NCI-H345 (cell line): Measurements from ENCODE around the gene FARS2.

Source experiments
- DNase-seq: peaks from one replicate; lab custom pipeline; 2025; lab: John Stamatoyannopoulos, UW

Gene FARS2

DNA sequence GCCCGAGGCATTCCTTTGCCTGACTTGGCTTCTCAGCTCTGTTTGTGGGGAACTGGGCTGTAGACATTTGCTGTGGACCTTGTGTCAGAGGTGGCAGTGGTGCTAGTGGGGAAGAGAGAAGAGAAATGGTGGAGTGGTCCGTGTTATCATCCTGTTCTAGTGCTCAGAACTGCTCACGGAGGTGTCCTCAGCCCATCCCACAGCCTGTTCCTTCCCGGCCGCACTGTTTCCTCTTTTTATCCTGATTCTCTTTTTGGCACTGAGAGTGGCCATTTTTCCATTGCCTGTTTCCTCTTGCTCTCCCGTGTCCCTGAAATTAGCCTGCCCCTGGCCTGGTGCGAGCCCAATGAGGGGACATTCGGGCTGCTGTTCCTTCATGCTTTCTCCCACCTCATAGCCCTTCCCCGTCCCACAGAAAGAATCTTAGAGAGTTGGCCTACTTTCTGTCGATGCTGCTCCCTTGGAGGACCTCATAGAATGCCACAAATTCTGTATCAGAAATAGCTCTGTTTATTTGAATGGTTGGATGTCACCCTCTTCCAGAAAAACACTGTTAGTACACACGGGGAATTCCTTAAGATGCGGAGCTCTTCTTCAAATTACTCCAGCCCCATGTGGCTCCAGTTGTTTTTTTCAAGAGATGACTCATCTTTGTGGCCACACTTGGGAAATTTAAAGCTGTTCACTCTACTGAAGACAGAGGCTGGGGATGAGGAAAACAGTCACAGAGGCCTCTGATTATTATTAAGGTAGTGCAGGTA is 26.1 kb downstream of the FARS2 start:
- no peak for DNase-seq

- no peak for DNase-seq
Measured at GRCh38 chr6:5287966-5288297, 26.6 kb downstream of the FARS2 start.

DNA sequence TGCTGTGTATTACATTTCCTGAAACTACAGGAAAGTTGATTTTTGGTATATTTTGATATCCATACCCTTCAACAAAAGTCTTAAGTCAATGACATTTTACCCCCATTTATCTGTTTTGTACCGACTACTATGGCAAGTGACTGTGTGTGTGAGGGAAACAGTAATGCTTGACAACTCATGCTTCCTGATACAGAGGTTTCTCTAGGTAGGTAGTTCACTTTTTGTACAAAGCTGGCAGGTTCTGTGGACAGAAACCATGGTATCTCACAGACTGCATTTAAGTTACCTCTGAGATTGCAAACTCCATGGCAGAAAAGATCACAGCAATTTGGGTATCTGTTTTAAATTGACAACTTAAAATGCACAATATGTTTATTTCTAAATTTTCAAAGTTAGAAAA is 28.8 kb downstream of the FARS2 start:
- no peak for DNase-seq

- DNase-seq, result no peak
Measured at GRCh38 chr6:5290500-5290899, 29.2 kb downstream of the FARS2 start.

GRCh38 chr6:5292154-5292553 is 30.8 kb downstream of the FARS2 start:
- DNase-seq, result no peak

DNA sequence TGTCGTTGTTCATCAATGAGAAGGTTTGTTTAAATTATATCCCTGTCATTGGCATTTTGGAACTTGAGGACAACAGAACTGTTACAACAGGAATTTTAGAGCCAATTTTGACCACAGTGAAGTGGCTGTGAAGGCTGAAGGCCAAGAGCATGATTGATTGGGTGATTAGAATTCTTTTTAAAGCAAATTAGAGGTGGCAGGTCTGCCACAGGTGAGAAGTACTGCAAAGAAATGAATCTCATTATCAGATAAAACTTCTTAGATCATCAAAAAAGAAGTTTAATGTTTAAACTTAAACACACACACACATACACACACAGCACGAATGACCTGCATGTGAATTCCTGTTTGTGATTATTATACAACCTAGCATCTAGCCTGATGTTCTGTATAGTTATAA is 32.4 kb downstream of the FARS2 start:
- DNase-seq, result no peak

DNA sequence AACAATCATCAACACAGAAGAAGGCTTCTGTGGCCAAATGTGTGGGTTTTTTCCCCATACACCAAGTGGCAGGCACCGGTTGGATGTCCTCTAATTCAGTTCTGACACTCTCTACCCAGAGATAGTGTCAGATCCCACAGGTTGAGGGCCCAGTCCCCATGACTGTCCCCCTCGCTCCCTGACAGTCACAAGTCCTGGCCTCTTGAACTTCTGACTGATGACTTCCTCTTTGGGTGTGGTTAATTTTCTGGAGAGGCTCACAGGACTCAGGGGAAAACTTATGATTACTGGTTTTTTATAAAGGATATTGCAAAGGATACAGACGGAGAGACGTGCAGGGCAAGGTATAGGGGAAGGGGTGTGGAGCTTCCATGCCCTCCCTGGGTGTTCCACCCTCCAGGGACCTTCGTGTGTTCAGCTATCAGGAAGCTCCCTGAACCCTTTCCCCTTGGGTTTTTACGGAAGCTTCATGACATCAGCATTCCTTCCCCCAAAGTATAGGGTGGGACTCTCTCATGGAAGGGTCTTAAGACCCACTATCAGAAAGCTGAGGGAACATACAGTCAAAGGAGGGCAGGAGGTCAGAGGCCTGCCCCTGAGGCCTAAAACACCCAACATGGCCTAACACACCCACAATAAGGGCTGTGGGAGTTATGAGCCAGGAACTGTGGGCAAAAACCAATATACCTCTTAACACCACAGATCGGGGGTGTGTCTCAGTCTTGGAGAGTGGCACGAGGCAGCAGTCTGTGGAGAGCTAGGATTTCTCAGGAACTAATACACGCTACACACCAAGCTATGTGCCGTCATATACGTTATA is 33.3 kb downstream of the FARS2 start:
- no peak for DNase-seq

- no peak for DNase-seq
Measured at GRCh38 chr6:5295623-5296022, 34.3 kb downstream of the FARS2 start.

DNA sequence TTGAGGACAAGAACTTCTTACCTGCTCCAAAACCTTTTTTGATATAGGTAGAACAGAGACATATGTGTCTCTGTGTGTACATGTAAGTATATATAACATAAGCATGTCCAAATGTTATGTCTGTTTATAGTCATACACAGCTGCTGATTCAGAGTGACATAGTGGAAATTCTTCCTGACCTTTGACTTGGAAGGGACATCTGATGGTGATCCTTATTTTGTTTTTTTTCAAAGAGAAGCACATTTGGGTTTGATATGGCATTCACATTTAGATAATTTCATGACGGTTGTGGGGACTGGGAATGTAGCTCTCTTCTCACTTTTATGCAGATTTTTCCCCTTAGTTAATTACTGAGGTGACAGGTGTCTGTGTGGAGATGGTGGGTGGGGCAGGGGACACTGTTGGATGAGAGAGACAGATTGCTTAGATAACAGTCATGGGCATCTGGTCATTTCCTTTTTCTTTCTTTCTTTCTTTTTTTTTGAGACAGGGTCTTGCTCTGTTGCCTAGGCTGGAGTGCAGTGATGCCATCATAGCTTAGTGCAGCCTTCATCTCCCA is 39.0 kb downstream of the FARS2 start:
- DNase-seq, result no peak

- no peak for DNase-seq
Measured at GRCh38 chr6:5302220-5302946, 41.1 kb downstream of the FARS2 start.

DNA sequence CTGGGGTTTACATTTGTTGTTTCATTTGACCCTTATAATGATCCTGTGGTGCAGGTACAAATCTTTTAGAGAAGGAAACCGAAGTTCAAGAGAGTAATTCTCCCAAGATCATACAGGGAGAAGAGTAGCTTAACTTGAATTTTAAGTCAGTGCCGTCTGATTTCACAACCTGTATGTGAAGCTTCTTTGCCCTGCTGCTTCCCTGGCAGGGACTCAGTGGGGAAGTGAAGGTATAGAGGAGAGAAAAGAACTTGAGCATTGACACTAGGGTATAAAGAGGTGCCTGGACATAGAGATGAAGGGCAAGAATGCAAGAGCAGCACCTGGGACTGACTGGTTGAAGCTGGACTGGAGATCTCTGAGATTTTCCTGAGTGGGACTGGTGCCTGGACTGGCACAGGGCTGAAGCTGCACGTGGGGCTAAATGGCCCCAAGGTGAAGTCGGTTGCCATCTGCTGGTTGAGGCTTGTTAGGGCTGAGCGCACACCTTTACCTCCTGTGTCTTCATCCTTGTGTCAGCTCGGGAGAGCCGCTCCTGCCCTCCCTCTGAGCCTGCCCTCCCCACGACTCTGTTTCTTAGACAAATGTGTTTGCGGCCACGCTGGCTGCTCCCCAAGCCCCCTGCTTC is 41.8 kb downstream of the FARS2 start:
- DNase-seq, result no peak

- no peak for DNase-seq
Measured at GRCh38 chr6:5303682-5304081, 42.4 kb downstream of the FARS2 start.

DNA sequence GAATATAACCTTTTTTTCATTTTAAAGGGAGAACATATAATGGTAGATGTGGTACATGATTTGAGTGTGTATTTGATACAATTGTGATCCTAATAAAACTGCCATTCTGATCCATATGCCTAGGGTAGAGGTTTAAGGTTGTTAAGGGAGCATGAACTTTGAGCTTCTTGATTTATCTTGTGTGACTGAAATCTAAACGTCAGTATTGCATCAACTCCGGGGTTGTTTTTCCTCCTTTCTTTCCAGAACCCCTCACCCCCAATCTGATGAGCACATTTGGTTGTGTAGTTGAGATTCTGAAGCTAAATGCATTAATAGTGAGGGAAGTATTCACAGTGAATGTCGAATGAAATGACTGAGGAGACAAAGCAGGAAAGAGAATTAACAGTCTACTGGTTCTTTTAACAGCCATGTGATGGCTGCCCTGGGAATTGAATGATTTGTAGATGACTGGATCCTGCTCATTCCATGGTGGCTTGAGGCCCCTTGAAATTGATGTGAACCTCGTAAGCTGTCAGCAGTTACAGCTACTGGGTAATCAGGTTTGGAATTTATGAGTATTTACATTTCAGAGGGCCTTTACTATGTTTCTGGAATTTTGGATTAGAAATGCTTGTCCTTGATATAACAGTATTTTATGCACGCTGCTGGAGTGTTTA is 44.8 kb downstream of the FARS2 start:
- no peak for DNase-seq

GRCh38 chr6:5307058-5307457 is 45.7 kb downstream of the FARS2 start:
- no peak for DNase-seq

GRCh38 chr6:5308066-5308465 is 46.8 kb downstream of the FARS2 start:
- DNase-seq, result no peak

GRCh38 chr6:5314191-5314865 is 53.0 kb downstream of the FARS2 start:
- DNase-seq, result no peak

GRCh38 chr6:5315881-5316280 is 54.6 kb downstream of the FARS2 start:
- no peak for DNase-seq

GRCh38 chr6:5316951-5317350 is 55.6 kb downstream of the FARS2 start:
- DNase-seq, result no peak

- DNase-seq, result no peak
Measured at GRCh38 chr6:5318617-5319272, 57.4 kb downstream of the FARS2 start.

DNA sequence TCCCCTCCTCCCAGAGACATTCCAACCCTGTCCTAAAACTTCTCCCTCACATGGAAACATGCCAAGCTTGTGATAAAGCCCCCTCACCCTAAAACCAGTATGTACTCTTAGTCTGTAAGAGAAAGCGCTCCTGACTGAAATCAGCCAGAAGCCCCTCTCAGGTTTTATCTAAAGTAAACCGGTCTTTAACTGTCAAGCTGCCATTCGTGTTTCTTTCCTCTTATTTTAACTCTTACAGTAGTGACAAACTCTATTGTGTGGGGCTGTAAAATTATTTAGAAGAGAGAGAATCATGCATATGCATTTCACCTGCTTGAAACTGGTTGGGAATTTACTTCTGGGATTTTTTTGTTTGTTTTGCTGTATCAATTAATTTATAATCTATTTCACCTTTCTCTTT is 62.7 kb downstream of the FARS2 start:
- DNase-seq, result no peak

DNA sequence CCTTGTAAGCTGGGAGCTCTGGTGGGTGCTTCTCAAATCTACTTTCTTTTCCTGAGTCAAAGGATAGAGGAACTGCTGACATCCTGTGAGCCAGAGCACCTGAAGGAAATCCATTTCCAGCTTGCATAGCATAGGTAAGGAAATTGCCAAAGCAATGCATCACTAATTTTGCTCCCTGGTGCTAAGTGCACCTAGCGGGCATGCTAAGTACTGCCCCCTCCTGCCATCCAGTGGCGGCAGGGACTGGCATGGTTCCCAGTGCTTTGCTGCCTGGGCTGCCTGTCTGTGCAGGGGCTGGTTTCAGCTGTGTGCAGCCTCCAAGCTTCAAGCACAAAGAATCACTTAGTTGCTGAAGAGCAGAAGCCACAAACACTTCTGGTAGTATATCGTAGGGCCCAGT is 63.9 kb downstream of the FARS2 start:
- DNase-seq, result no peak
